HG02763 (cell line): ENCODE results near the gene RNF181.
"Not testable (repeated sequence)": the region's sequence is repeated elsewhere in the genome, so short reads cannot be mapped to it uniquely, and the experiment has no call there.

Experiments
- ATAC-seq: cut with Tn5 transposase; IDR thresholded peaks from one replicate; pipeline ENCODE4 v1.9.1; 2021; ENCODE audit warnings: mild to moderate bottlenecking, moderate library complexity; ENCODE audit not compliant: unreplicated experiment

The RNF181 gene

GRCh38 chr2:85595301-85596025 lies at the start of gene RNF181:
Gene RNF181, plus strand, starts transcription at chr2:85595745. Its CDS starts 19 bp downstream, at chr2:85595764.
- peak; percentile 98 for ATAC-seq

- no peak for ATAC-seq
Observed at GRCh38 chr2:85545780-85546240, 49.7 kb upstream of the RNF181 start.

- ATAC-seq = no peak
Observed at GRCh38 chr2:85547089-85547858, 48.3 kb upstream of the RNF181 start.

GRCh38 chr2:85547859-85548607 lies 47.5 kb upstream of the RNF181 start:
- ATAC-seq = no peak

- ATAC-seq = no peak
Observed at GRCh38 chr2:85548608-85548900, 47.0 kb upstream of the RNF181 start.

GRCh38 chr2:85549095-85549494 lies 46.5 kb upstream of the RNF181 start:
- ATAC-seq = no peak

- ATAC-seq = no peak
Observed at GRCh38 chr2:85549826-85550225, 45.7 kb upstream of the RNF181 start.

GRCh38 chr2:85550486-85550885 lies 45.1 kb upstream of the RNF181 start:
- ATAC-seq = no peak

- ATAC-seq = peak; percentile 68
Observed at GRCh38 chr2:85551698-85552678, 43.6 kb upstream of the RNF181 start.

- no peak for ATAC-seq
Observed at GRCh38 chr2:85553184-85553583, 42.4 kb upstream of the RNF181 start.

- ATAC-seq = no peak
Observed at GRCh38 chr2:85554980-85555612, 40.4 kb upstream of the RNF181 start.

GRCh38 chr2:85557130-85557529 lies 38.4 kb upstream of the RNF181 start:
- ATAC-seq = no peak

- ATAC-seq = no peak
Observed at GRCh38 chr2:85558160-85558559, 37.4 kb upstream of the RNF181 start.

GRCh38 chr2:85560403-85560726 lies 35.2 kb upstream of the RNF181 start:
- ATAC-seq = not testable (repeated sequence)

- peak; percentile 8 for ATAC-seq
Observed at GRCh38 chr2:85560812-85561279, 34.7 kb upstream of the RNF181 start.

GRCh38 chr2:85561280-85562212 lies 34.0 kb upstream of the RNF181 start, which contains the start of gene GGCX:
Gene GGCX, minus strand, starts transcription at chr2:85561493. Its CDS starts 65 bp downstream, at chr2:85561428.
- peak; percentile 92 for ATAC-seq

GRCh38 chr2:85564144-85564563 lies 31.4 kb upstream of the RNF181 start:
- ATAC-seq = no peak

GRCh38 chr2:85566265-85566664 lies 29.3 kb upstream of the RNF181 start:
- no peak for ATAC-seq

GRCh38 chr2:85575739-85576138 lies 19.8 kb upstream of the RNF181 start:
- no peak for ATAC-seq
